ENCODE measurements around the gene EXOG. TPM values are rescaled to one million over a fixed set of nuclear protein-coding genes. Genes with fewer than 3 reads are reported as not detected.

Gene EXOG
- 50.0 and 55.9 TPM in 2 replicates for total RNA-seq (2013; cell fraction: nucleolus; rRNA removed)
- total RNA-seq (2014; rRNA removed): 17.3 and 19.4 TPM in 2 replicates
- 16.9 and 17.0 TPM in 2 replicates for total RNA-seq (2014; rRNA removed; fragmentation: Illumina TruSeq; extraction: Trizol)
- 16.9 and 19.8 TPM in 2 replicates for total RNA-seq (2021)
- polyA plus RNA-seq (2011; ENCODE audit: low read depth): 7.0 TPM
- polyA plus RNA-seq (2011; rRNA removed): 20.7 and 22.1 TPM in 2 replicates
- 10.9 and 12.4 TPM in 2 replicates for polyA plus RNA-seq (2011; cell fraction: cytosol; rRNA removed)
- 22.9 and 31.0 TPM in 2 replicates for polyA plus RNA-seq (2011; cell fraction: nucleus; rRNA removed)
- polyA plus RNA-seq (2012): 6.6 and 9.4 TPM in 2 replicates
- 18.6 and 24.5 TPM in 2 replicates for polyA plus RNA-seq (2014; fragmentation: Illumina TruSeq; extraction: Trizol)
- polyA plus RNA-seq (2014; fragmentation: Nextera tagmentation; extraction: Ambion mirVana): 1 to 10 TPM; 7.8 to 8.6 TPM
- 20.9 and 22.1 TPM in 2 replicates for polyA plus RNA-seq (2014; rRNA removed)
- polyA plus RNA-seq (2016; fragmentation: Nextera tagmentation; extraction: Ambion mirVana): 10 to 100 TPM; 20.4 to 20.6 TPM
- 17.0 and 26.2 TPM in 2 replicates for polyA minus RNA-seq (2011; rRNA and poly(A)+ RNA removed)
- 4.8 and 5.5 TPM in 2 replicates for polyA minus RNA-seq (2011; cell fraction: cytosol; rRNA and poly(A)+ RNA removed)
- polyA minus RNA-seq (2011; cell fraction: nucleus; rRNA and poly(A)+ RNA removed): 9.8 and 17.5 TPM in 2 replicates
- percentile 81 among the genes with signal in this experiment for Bru-seq, nascent RNA
- percentile 77 among the genes with signal in this experiment for BruChase-seq, experiment 1, labeled RNA remaining after a 6-hour chase
- percentile 82 among the genes with signal in this experiment for BruChase-seq, experiment 2, labeled RNA remaining after a 2-hour chase
- long read RNA-seq, experiment 1, transcript EXOG-201 (6 exons, 2,792 nt): major isoform, 10 of 17 reads
- long read RNA-seq, experiment 1, partial matches to known transcripts: 0 of 17 reads
- long read RNA-seq, experiment 1, other reads (novel, unspliced or antisense): 2 of 17 reads
- long read RNA-seq, experiment 2, transcript EXOG-203 (5 exons, 1,317 nt): minor isoform, 14 of 63 reads
- long read RNA-seq, experiment 2, transcript EXOG-201 (6 exons, 2,792 nt): major isoform, 33 of 63 reads
- long read RNA-seq, experiment 2, partial matches to known transcripts: 1 of 63 reads
- long read RNA-seq, experiment 2, other reads (novel, unspliced or antisense): 12 of 63 reads

- SMC1A ChIA-PET (ENCODE audit: uncharacterized antibody, unreplicated experiment): interaction anchor here (0.7 to 2.3 kb wide), 5 partner anchors 24 to 525 kb away, joined by 3 to 11 read pairs (median 3); partner anchors contain the start of gene XYLB
- Histone ChIP-seq H3K36me3 (ENCODE audit: control insufficient read depth in 2 of 2, insufficient read depth in 2 of 2, low read length in 1 of 2) (peaks cover 0 to 7% of the 10 kb centered on the region in 2 experiments; a peak in 1 of 4 replicates), H2AFZ (ENCODE audit: control insufficient read depth, low read depth, low read length) (peak within 1 kb of the TSS; percentile 99), H3K9me3 (replicated peaks; ENCODE audit: control insufficient read depth, insufficient read depth, low read length) (no peaks in the 10 kb centered on the region), H3K27me3 (replicated peaks in 1 of 2; ENCODE audit: control insufficient read depth in 2 of 2, insufficient read depth in 2 of 2, low read length in 1 of 2) (no peaks in the 10 kb centered on the region), H4K20me1 (ENCODE audit: control insufficient read depth, insufficient read depth) (no peaks in the 10 kb centered on the region), H3K27ac (ENCODE audit: control insufficient read depth, insufficient read depth) (peak within 1 kb of the TSS; percentile 82), H3K79me2 (ENCODE audit: control insufficient read depth, insufficient read depth, low read length) (peaks cover 11% of the 10 kb centered on the region), H3K4me2 (ENCODE audit: control insufficient read depth, insufficient read depth) (peak within 1 kb of the TSS; percentile 46), H3K9ac (ENCODE audit: control insufficient read depth, insufficient read depth, low read length) (peak within 1 kb of the TSS; percentile 92), H3K4me3 (peak within 1 kb of the TSS; percentile 81), H3K4me1 (ENCODE audit: control insufficient read depth, insufficient read depth, low read length) (no peaks in the 10 kb centered on the region)
- intact Hi-C loops (cut with micrococcal nuclease; ENCODE audit: unreplicated experiment) (loop anchor here (10.0 kb wide), 1 partner anchor 158 kb away; no protein-coding TSS in a partner anchor), in situ Hi-C loops (cut with MboI) (no loop called here)
- peak; percentile 67 for DNase-seq (ENCODE audit: low read depth, low spot score)
- POLR2A ChIA-PET: interaction anchor here (0.6 to 1.2 kb wide), 8 partner anchors 11 to 772 kb away, joined by 3 to 7 read pairs (median 5); no protein-coding TSS in a partner anchor
- WGBS (ENCODE audit: insufficient coverage, insufficient replicate concordance, low lambda C conversion rate, missing lambda C conversion rate): 1% methylated on average over 51 of the region's 53 CpGs
- FAIRE-seq: peak; percentile 84
- BruUV-seq (replicated peaks): TSS peak; percentile 79
- CTCF ChIA-PET: interaction anchor here (0.6 to 4.5 kb wide), 24 partner anchors 9 to 792 kb away, joined by 3 to 44 read pairs (median 4); partner anchors contain the start of gene XYLB
- ATAC-seq: peak; percentile 93
- RAD21 ChIA-PET (ENCODE audit: unreplicated experiment): interaction anchor here (0.6 to 1.8 kb wide), 14 partner anchors 11 to 846 kb away, joined by 3 to 10 read pairs (median 4); partner anchors contain the start of gene XYLB
- TF ChIP-seq PKNOX1 (IDR thresholded peaks at IDR 0.05): peak; percentile 79; the same call in 1 of the 2 replicates
- TF ChIP-seq JUND (IDR thresholded peaks at IDR 0.05; ENCODE audit: low read depth, low read length): no peak
- TF ChIP-seq NRF1 (conservative IDR thresholded peaks at IDR 0.05; ENCODE audit: low read depth, low read length): peak; percentile 73
- TF ChIP-seq ATF7 (IDR thresholded peaks at IDR 0.05; ENCODE audit: low read depth): no peak
- 0 out of 2 replicates have a peak, but pooled peaks have one; percentile 35 for TF ChIP-seq MAX (IDR thresholded peaks at IDR 0.05; ENCODE audit: low read depth, low read length)
- peak; percentile 57; the same call in 1 of the 2 replicates for TF ChIP-seq NKRF (conservative IDR thresholded peaks at IDR 0.05)
- no peak for TF ChIP-seq ZZZ3 (IDR thresholded peaks at IDR 0.05; ENCODE audit: control insufficient read depth, insufficient read length, low read depth)
- peak; percentile 64; the same call in 1 of the 2 replicates for TF ChIP-seq MXI1 (IDR thresholded peaks at IDR 0.05; ENCODE audit: low read depth, low read length)
- no peak for TF ChIP-seq NFYB (IDR thresholded peaks at IDR 0.05; ENCODE audit: insufficient read depth, low read depth, low read length)
Observed at GRCh38 chr3:38496131-38496910, at the start of gene EXOG. TSS of gene EXOG (plus strand) at chr3:38496340. CDS start at chr3:38496368, 28 bp downstream.
